Measurements from ENCODE around the gene F10. TPM values are rescaled to one million over a fixed set of nuclear protein-coding genes. Genes with fewer than 3 reads are reported as not detected.
"Not testable (repeated sequence)": the region's sequence is repeated elsewhere in the genome, so short reads cannot be mapped to it uniquely, and the experiment has no call there.

Gene F10
- total RNA-seq, result not detected

- Mint-ChIP-seq H3K27me3 (peaks cover 8% of the 10 kb centered on the region), H3K4me1 (no peaks in the 10 kb centered on the region), H3K9me3 (ENCODE audit: low read depth) (no peaks in the 10 kb centered on the region), H3K36me3 (no peaks in the 10 kb centered on the region), H3K4me3 (no peak within 1 kb of the TSS), H3K27ac (no peak within 1 kb of the TSS)
- ATAC-seq (no peak), DNase-seq (no peak)
- CTCF ChIA-PET, result no interaction called here
Measured at GRCh38 chr13:113122550-113123225, at the start of gene F10. Gene F10 (plus strand): TSS chr13:113122799. CDS start chr13:113122856, 57 bp downstream.

- H3K36me3 Mint-ChIP-seq, result no peaks in the 10 kb centered on the region
Measured at GRCh38 chr13:113073942-113074341, 48.7 kb upstream of the F10 start.

GRCh38 chr13:113074401-113074800, 48.2 kb upstream of the F10 start:
- CTCF ChIA-PET, result no interaction called here
- no peaks in the 10 kb centered on the region for H3K36me3 Mint-ChIP-seq
- no peak overlapping the region for H3K27ac Mint-ChIP-seq
- no peak overlapping the region for H3K4me3 Mint-ChIP-seq
- ATAC-seq (no peak), DNase-seq (no peak)
- H3K27me3 Mint-ChIP-seq, result no peaks in the 10 kb centered on the region
- no peaks in the 10 kb centered on the region for H3K4me1 Mint-ChIP-seq
- no peaks in the 10 kb centered on the region for H3K9me3 Mint-ChIP-seq (ENCODE audit: low read depth)

More at GRCh38 chr13:113073942-113074341, 48.7 kb upstream of the F10 start:
- no peak overlapping the region for H3K27ac Mint-ChIP-seq
- H3K4me3 Mint-ChIP-seq, result no peak overlapping the region
- no peaks in the 10 kb centered on the region for H3K9me3 Mint-ChIP-seq (ENCODE audit: low read depth)
- no peaks in the 10 kb centered on the region for H3K4me1 Mint-ChIP-seq
- CTCF ChIA-PET, result no interaction called here
- H3K27me3 Mint-ChIP-seq, result no peaks in the 10 kb centered on the region
- no peak for DNase-seq
- no peak for ATAC-seq

GRCh38 chr13:113074876-113075275, 47.7 kb upstream of the F10 start:
- Mint-ChIP-seq H3K4me3 (no peak overlapping the region), H3K4me1 (no peaks in the 10 kb centered on the region), H3K27me3 (no peaks in the 10 kb centered on the region), H3K36me3 (no peaks in the 10 kb centered on the region), H3K27ac (no peak overlapping the region), H3K9me3 (ENCODE audit: low read depth) (no peaks in the 10 kb centered on the region)
- ATAC-seq (no peak), DNase-seq (no peak)
- CTCF ChIA-PET, result no interaction called here

GRCh38 chr13:113075711-113076110, 46.9 kb upstream of the F10 start:
- no peaks in the 10 kb centered on the region for H3K4me1 Mint-ChIP-seq
- no peaks in the 10 kb centered on the region for H3K36me3 Mint-ChIP-seq
- CTCF ChIA-PET, result no interaction called here
- no peak for ATAC-seq
- no peak overlapping the region for H3K27ac Mint-ChIP-seq
- H3K9me3 Mint-ChIP-seq (ENCODE audit: low read depth), result no peaks in the 10 kb centered on the region
- H3K27me3 Mint-ChIP-seq, result no peaks in the 10 kb centered on the region
- H3K4me3 Mint-ChIP-seq, result no peak overlapping the region
- no peak for DNase-seq

GRCh38 chr13:113076681-113077401, 45.8 kb upstream of the F10 start:
- ATAC-seq (no peak), DNase-seq (no peak)
- CTCF ChIA-PET, result no interaction called here
- H3K4me3 Mint-ChIP-seq, result no peak overlapping the region
- H3K27ac Mint-ChIP-seq, result no peak overlapping the region
- H3K27me3 Mint-ChIP-seq, result no peaks in the 10 kb centered on the region
- H3K36me3 Mint-ChIP-seq, result no peaks in the 10 kb centered on the region
- H3K9me3 Mint-ChIP-seq (ENCODE audit: low read depth), result no peaks in the 10 kb centered on the region
- H3K4me1 Mint-ChIP-seq, result no peaks in the 10 kb centered on the region

- Mint-ChIP-seq H3K4me3 (no peak overlapping the region), H3K27ac (no peak overlapping the region), H3K27me3 (no peaks in the 10 kb centered on the region), H3K36me3 (no peaks in the 10 kb centered on the region), H3K9me3 (ENCODE audit: low read depth) (no peaks in the 10 kb centered on the region), H3K4me1 (no peaks in the 10 kb centered on the region)
- DNase-seq, result no peak
- CTCF ChIA-PET, result no interaction called here
- no peak for ATAC-seq
Measured at GRCh38 chr13:113077566-113077952, 45.0 kb upstream of the F10 start.

- no peaks in the 10 kb centered on the region for H3K27me3 Mint-ChIP-seq
- H3K9me3 Mint-ChIP-seq (ENCODE audit: low read depth), result no peaks in the 10 kb centered on the region
- H3K4me3 Mint-ChIP-seq, result no peak overlapping the region
- ATAC-seq (no peak), DNase-seq (no peak)
- H3K36me3 Mint-ChIP-seq, result no peaks in the 10 kb centered on the region
- no peak overlapping the region for H3K27ac Mint-ChIP-seq
- no peaks in the 10 kb centered on the region for H3K4me1 Mint-ChIP-seq
- CTCF ChIA-PET, result no interaction called here
Measured at GRCh38 chr13:113077953-113078901, 44.4 kb upstream of the F10 start.

GRCh38 chr13:113078902-113079780, 43.5 kb upstream of the F10 start:
- Mint-ChIP-seq H3K9me3 (ENCODE audit: low read depth) (no peaks in the 10 kb centered on the region), H3K27ac (no peak overlapping the region), H3K4me1 (no peaks in the 10 kb centered on the region), H3K36me3 (no peaks in the 10 kb centered on the region), H3K4me3 (no peak overlapping the region), H3K27me3 (no peaks in the 10 kb centered on the region)
- ATAC-seq (no peak), DNase-seq (no peak)
- CTCF ChIA-PET, result no interaction called here

- H3K9me3 Mint-ChIP-seq (ENCODE audit: low read depth); H3K4me3 Mint-ChIP-seq; H3K27me3 Mint-ChIP-seq; H3K36me3 Mint-ChIP-seq; CTCF ChIA-PET; ATAC-seq; DNase-seq; H3K4me1 Mint-ChIP-seq; H3K27ac Mint-ChIP-seq: not testable (repeated sequence)
Measured at GRCh38 chr13:113079781-113080080, 42.9 kb upstream of the F10 start.

- H3K27me3 Mint-ChIP-seq, result no peaks in the 10 kb centered on the region
- CTCF ChIA-PET, result no interaction called here
- ATAC-seq (no peak), DNase-seq (no peak)
- no peaks in the 10 kb centered on the region for H3K9me3 Mint-ChIP-seq (ENCODE audit: low read depth)
- no peak overlapping the region for H3K4me3 Mint-ChIP-seq
- H3K4me1 Mint-ChIP-seq, result no peaks in the 10 kb centered on the region
- no peaks in the 10 kb centered on the region for H3K36me3 Mint-ChIP-seq
- no peak overlapping the region for H3K27ac Mint-ChIP-seq
Measured at GRCh38 chr13:113080361-113080831, 42.2 kb upstream of the F10 start.

GRCh38 chr13:113080901-113081521, 41.6 kb upstream of the F10 start:
- Mint-ChIP-seq H3K4me3 (no peak overlapping the region), H3K36me3 (no peaks in the 10 kb centered on the region), H3K9me3 (ENCODE audit: low read depth) (no peaks in the 10 kb centered on the region), H3K27ac (no peak overlapping the region), H3K27me3 (no peaks in the 10 kb centered on the region), H3K4me1 (no peaks in the 10 kb centered on the region)
- DNase-seq, result no peak
- ATAC-seq, result no peak
- CTCF ChIA-PET, result no interaction called here
